Fibroblast of skin of abdomen (primary cell): ENCODE measurements around the gene MSX2.
"Not testable (repeated sequence)": the region's sequence is repeated elsewhere in the genome, so short reads cannot be mapped to it uniquely, and the experiment has no call there.

Experiments used
- DNase-seq: peaks from one replicate; pipeline ENCODE4 v3.0.0-alpha.2; 2013

MSX2 gene

GRCh38 chr5:174733836-174734235 is 9.5 kb downstream of the MSX2 start:
- no peak for DNase-seq

GRCh38 chr5:174734571-174735497 is 10.5 kb downstream of the MSX2 start:
- no peak for DNase-seq

- no peak for DNase-seq
These were observed 11.3 kb downstream of the MSX2 start for GRCh38 chr5:174735498-174736330.

- peak; percentile 86 for DNase-seq
These were observed 11.9 kb downstream of the MSX2 start for GRCh38 chr5:174736331-174736721.

- DNase-seq: no peak
These were observed 12.4 kb downstream of the MSX2 start for GRCh38 chr5:174736777-174737176.

- peak; percentile 41 for DNase-seq
These were observed 12.9 kb downstream of the MSX2 start for GRCh38 chr5:174737330-174737729.

GRCh38 chr5:174741352-174741751 is 17.0 kb downstream of the MSX2 start:
- no peak for DNase-seq

GRCh38 chr5:174744896-174745295 is 20.5 kb downstream of the MSX2 start:
- no peak for DNase-seq

GRCh38 chr5:174745590-174746103 is 21.3 kb downstream of the MSX2 start:
- DNase-seq: no peak

- peak; percentile 79 for DNase-seq
These were observed 26.3 kb downstream of the MSX2 start for GRCh38 chr5:174750711-174751110.

- peak; percentile 14 for DNase-seq
These were observed 27.0 kb downstream of the MSX2 start for GRCh38 chr5:174751154-174752000.

GRCh38 chr5:174752121-174752520 is 27.7 kb downstream of the MSX2 start:
- DNase-seq: no peak

- peak; percentile 18 for DNase-seq
These were observed 30.7 kb downstream of the MSX2 start for GRCh38 chr5:174755106-174755505.

GRCh38 chr5:174759091-174759490 is 34.7 kb downstream of the MSX2 start:
- no peak for DNase-seq

- no peak for DNase-seq
These were observed 36.3 kb downstream of the MSX2 start for GRCh38 chr5:174760721-174761120.

- not testable (repeated sequence) for DNase-seq
These were observed 37.0 kb downstream of the MSX2 start for GRCh38 chr5:174761341-174761740.

- no peak for DNase-seq
These were observed 39.9 kb downstream of the MSX2 start for GRCh38 chr5:174764309-174764708.

- no peak for DNase-seq
These were observed 41.2 kb downstream of the MSX2 start for GRCh38 chr5:174765540-174765939.

GRCh38 chr5:174767670-174768069 is 43.3 kb downstream of the MSX2 start:
- DNase-seq: no peak

- no peak for DNase-seq
These were observed 44.6 kb downstream of the MSX2 start for GRCh38 chr5:174769005-174769404.

- no peak for DNase-seq
These were observed 49.0 kb downstream of the MSX2 start for GRCh38 chr5:174773371-174773770.

GRCh38 chr5:174775081-174775480 is 50.7 kb downstream of the MSX2 start:
- no peak for DNase-seq
